Measurements from ENCODE around the gene REXO4.

DNA sequence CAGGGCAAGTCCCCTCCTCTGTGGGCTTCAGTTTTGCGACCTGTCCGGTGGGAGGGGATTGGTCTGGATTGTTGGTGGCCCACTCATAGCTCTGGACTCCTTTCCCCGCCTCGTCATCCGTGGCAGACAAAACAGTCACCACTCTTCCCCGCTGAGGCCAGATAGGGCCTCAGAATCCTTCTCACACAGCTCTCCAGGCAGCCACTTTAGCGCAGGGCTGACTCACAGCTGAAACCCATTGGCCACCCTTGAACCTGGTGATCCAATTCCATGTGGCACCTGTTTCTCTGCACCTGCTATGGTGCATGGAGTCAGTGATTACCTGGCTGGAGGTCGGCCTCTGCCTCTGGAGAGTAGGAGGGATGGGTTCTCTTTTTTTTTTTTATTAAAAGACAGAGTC lies 26.2 kb upstream of the REXO4 start:
- TF ChIP-seq POLR2A (IDR thresholded peaks at IDR 0.05) = no peak
- TF ChIP-seq, protein P1, sequence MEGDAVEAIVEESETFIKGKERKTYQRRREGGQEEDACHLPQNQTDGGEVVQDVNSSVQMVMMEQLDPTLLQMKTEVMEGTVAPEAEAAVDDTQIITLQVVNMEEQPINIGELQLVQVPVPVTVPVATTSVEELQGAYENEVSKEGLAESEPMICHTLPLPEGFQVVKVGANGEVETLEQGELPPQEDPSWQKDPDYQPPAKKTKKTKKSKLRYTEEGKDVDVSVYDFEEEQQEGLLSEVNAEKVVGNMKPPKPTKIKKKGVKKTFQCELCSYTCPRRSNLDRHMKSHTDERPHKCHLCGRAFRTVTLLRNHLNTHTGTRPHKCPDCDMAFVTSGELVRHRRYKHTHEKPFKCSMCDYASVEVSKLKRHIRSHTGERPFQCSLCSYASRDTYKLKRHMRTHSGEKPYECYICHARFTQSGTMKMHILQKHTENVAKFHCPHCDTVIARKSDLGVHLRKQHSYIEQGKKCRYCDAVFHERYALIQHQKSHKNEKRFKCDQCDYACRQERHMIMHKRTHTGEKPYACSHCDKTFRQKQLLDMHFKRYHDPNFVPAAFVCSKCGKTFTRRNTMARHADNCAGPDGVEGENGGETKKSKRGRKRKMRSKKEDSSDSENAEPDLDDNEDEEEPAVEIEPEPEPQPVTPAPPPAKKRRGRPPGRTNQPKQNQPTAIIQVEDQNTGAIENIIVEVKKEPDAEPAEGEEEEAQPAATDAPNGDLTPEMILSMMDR (IDR thresholded peaks at IDR 0.05) = no peak

Data from tibial nerve (tissue), 3 donors.